Muscle layer of duodenum (tissue), 2 donors: ENCODE results near the gene ACSF2.
"Not testable (repeated sequence)": the region's sequence is repeated elsewhere in the genome, so short reads cannot be mapped to it uniquely, and the experiment has no call there.

ENCODE experiments used
- H3K27ac ChIP-seq: one replicate; pipeline ENCODE4 v1.7.0; 2013; ENCODE audit warnings: mild to moderate bottlenecking, low read length
- H3K27me3 ChIP-seq: one replicate; pipeline ENCODE4 v1.7.0; 2013; ENCODE audit warnings: low read depth, mild to moderate bottlenecking, control low read depth, low read length
- H3K36me3 ChIP-seq, 2 donors: one replicate each; pipeline ENCODE4 v1.7.0; 2013; ENCODE audit warnings: low read length in 2 of 2, control low read depth in 1 of 2, mild to moderate bottlenecking in 1 of 2; ENCODE audit not compliant: insufficient read depth in 2 of 2, control insufficient read depth in 1 of 2
- H3K4me1 ChIP-seq, 2 donors: one replicate each; pipeline ENCODE4 v1.7.0; 2013; ENCODE audit warnings: low read length in 2 of 2, mild to moderate bottlenecking in 2 of 2, control low read depth in 1 of 2, moderate library complexity in 1 of 2; ENCODE audit not compliant: insufficient read depth in 2 of 2, control insufficient read depth in 1 of 2
- H3K4me3 ChIP-seq, 2 donors: one replicate each; pipeline ENCODE4 v1.7.0; 2013; ENCODE audit warnings: low read length in 2 of 2, low read depth in 1 of 2, mild to moderate bottlenecking in 1 of 2
- H3K9me3 ChIP-seq, 2 donors: one replicate each; pipeline ENCODE4 v1.7.0; 2013; ENCODE audit warnings: low read length in 2 of 2, control low read depth in 1 of 2, mild to moderate bottlenecking in 1 of 2; ENCODE audit not compliant: control insufficient read depth in 1 of 2
- donor health status: healthy.

ACSF2 gene

GRCh38 chr17:50428126-50428525 is 2.1 kb downstream of the ACSF2 start:
- not testable (repeated sequence) for H3K27ac ChIP-seq, H3K4me3 ChIP-seq
- peaks cover 10 to 26% of the 10 kb centered on the region in 2 donors for H3K4me1 ChIP-seq

GRCh38 chr17:50428831-50429424 is 2.9 kb downstream of the ACSF2 start:
- Histone ChIP-seq H3K27me3 (no peaks in the 10 kb centered on the region), H3K9me3 (no peaks in the 10 kb centered on the region), H3K27ac (no peak overlapping the region), H3K4me3 (no peak overlapping the region), H3K36me3 (no peaks in the 10 kb centered on the region), H3K4me1 (peaks cover 10 to 26% of the 10 kb centered on the region in 2 donors)

More at GRCh38 chr17:50428126-50428525, 2.1 kb downstream of the ACSF2 start:
- not testable (repeated sequence) for H3K27me3 ChIP-seq, H3K36me3 ChIP-seq, H3K9me3 ChIP-seq

- H3K4me3 ChIP-seq, result no peak overlapping the region
- no peaks in the 10 kb centered on the region for H3K27me3 ChIP-seq
- H3K27ac ChIP-seq, result no peak overlapping the region
- peaks cover 8 to 23% of the 10 kb centered on the region in 2 donors for H3K4me1 ChIP-seq
- no peaks in the 10 kb centered on the region for H3K9me3 ChIP-seq
- no peaks in the 10 kb centered on the region for H3K36me3 ChIP-seq
These were observed 3.8 kb downstream of the ACSF2 start for GRCh38 chr17:50429793-50430192.

- Histone ChIP-seq H3K27me3 (no peaks in the 10 kb centered on the region), H3K4me3 (no peak overlapping the region), H3K9me3 (no peaks in the 10 kb centered on the region), H3K4me1 (peaks cover 0 to 12% of the 10 kb centered on the region in 2 donors), H3K36me3 (peaks cover 0 to 3% of the 10 kb centered on the region in 2 donors), H3K27ac (no peak overlapping the region)
These were observed 5.0 kb downstream of the ACSF2 start for GRCh38 chr17:50430821-50431618.

- Histone ChIP-seq H3K36me3 (peaks cover 0 to 3% of the 10 kb centered on the region in 2 donors), H3K9me3 (no peaks in the 10 kb centered on the region), H3K4me3 (no peak overlapping the region), H3K27ac (no peak overlapping the region), H3K4me1 (peaks cover 0 to 4% of the 10 kb centered on the region in 2 donors), H3K27me3 (no peaks in the 10 kb centered on the region)
These were observed 6.2 kb downstream of the ACSF2 start for GRCh38 chr17:50432125-50432762.

- Histone ChIP-seq H3K4me1 (no peaks in the 10 kb centered on the region), H3K36me3 (peaks cover 0 to 3% of the 10 kb centered on the region in 2 donors), H3K27me3 (no peaks in the 10 kb centered on the region), H3K27ac (no peak overlapping the region), H3K4me3 (no peak overlapping the region), H3K9me3 (no peaks in the 10 kb centered on the region)
These were observed 11.4 kb downstream of the ACSF2 start for GRCh38 chr17:50437409-50437808.

- Histone ChIP-seq H3K27ac (no peak overlapping the region), H3K4me1 (no peaks in the 10 kb centered on the region), H3K36me3 (peaks cover 0 to 3% of the 10 kb centered on the region in 2 donors), H3K27me3 (no peaks in the 10 kb centered on the region), H3K4me3 (no peak overlapping the region), H3K9me3 (no peaks in the 10 kb centered on the region)
These were observed 13.0 kb downstream of the ACSF2 start for GRCh38 chr17:50439008-50439407.

- no peaks in the 10 kb centered on the region for H3K36me3 ChIP-seq
- no peak overlapping the region for H3K4me3 ChIP-seq
- no peaks in the 10 kb centered on the region for H3K4me1 ChIP-seq
- no peak overlapping the region for H3K27ac ChIP-seq
- no peaks in the 10 kb centered on the region for H3K9me3 ChIP-seq
- H3K27me3 ChIP-seq, result no peaks in the 10 kb centered on the region
These were observed 14.3 kb downstream of the ACSF2 start for GRCh38 chr17:50440172-50440837.

GRCh38 chr17:50440838-50441829 is 15.1 kb downstream of the ACSF2 start:
- H3K4me3 ChIP-seq, result no peak overlapping the region
- H3K9me3 ChIP-seq, result no peaks in the 10 kb centered on the region
- H3K36me3 ChIP-seq, result no peaks in the 10 kb centered on the region
- H3K4me1 ChIP-seq, result no peaks in the 10 kb centered on the region
- no peak overlapping the region for H3K27ac ChIP-seq
- no peaks in the 10 kb centered on the region for H3K27me3 ChIP-seq

- Histone ChIP-seq H3K27ac (no peak overlapping the region), H3K9me3 (no peaks in the 10 kb centered on the region), H3K4me3 (no peak overlapping the region), H3K4me1 (no peaks in the 10 kb centered on the region), H3K27me3 (no peaks in the 10 kb centered on the region), H3K36me3 (no peaks in the 10 kb centered on the region)
These were observed 17.5 kb downstream of the ACSF2 start for GRCh38 chr17:50443505-50443974.
